Body of pancreas (tissue), 4 donors: ENCODE data around the gene RNF223. TPM values are rescaled to one million over a fixed set of nuclear protein-coding genes. Genes with fewer than 3 reads are reported as not detected.
A peak's percentile ranks its signal among the peaks of the same experiment; 100 is the strongest.

Experiments
- ATAC-seq: fragments of 150-250 bp; one replicate; pipeline ENCODE4 v1.9.1; 2016
- DNase-seq, 4 donors: peaks; one replicate each; pipeline ENCODE4 v3.0.0-alpha.2; 2019
- H3K27ac ChIP-seq, 4 donors: fragments of 200-600 bp; sonication (generic); 1 replicate in 3 of 4; 2 replicates in 1 of 4; pipeline versions ENCODE4 v1.5.1 to v1.6.1; 2016 to 2019; ENCODE audit warnings: mild to moderate bottlenecking in 1 of 4, mixed read lengths in 1 of 4, moderate library complexity in 1 of 4
- H3K27me3 ChIP-seq, 2 donors: fragments of 200-600 bp; sonication (generic); one replicate each; pipeline ENCODE4 v1.6.0; 2016; ENCODE audit warnings: mild to moderate bottlenecking in 1 of 2
- H3K36me3 ChIP-seq, 2 donors: fragments of 200-600 bp; sonication (generic); replicated peaks in 1 of 2; 2 replicates each; pipeline ENCODE4 v1.5.1; 2016; ENCODE audit warnings: low read depth in 2 of 2; ENCODE audit not compliant: insufficient read depth in 1 of 2
- H3K4me1 ChIP-seq: fragments of 200-600 bp; sonication (generic); one replicate; pipeline ENCODE4 v1.6.0; 2016
- H3K4me3 ChIP-seq, 2 donors: fragments of 200-600 bp; sonication (generic); 1 replicate in 1 of 2; 2 replicates in 1 of 2; pipeline ENCODE4 v1.5.1; 2016 to 2019
- H3K9me3 ChIP-seq, 3 donors: fragments of 200-600 bp; sonication (generic); 1 replicate in 2 of 3; 2 replicates in 1 of 3; pipeline ENCODE4 v1.5.1; 2016
- POLR2A ChIP-seq, 3 donors: fragments of 450-650 bp; IDR thresholded peaks; one replicate each; pipeline ENCODE4 v1.6.1; 2016; ENCODE audit warnings: antibody characterized with exemption in 3 of 3, mild to moderate bottlenecking in 2 of 3
- WGBS, 2 donors: methylation state at CpG; one replicate each; pipeline ENCODE4 v1.1.5; 2017; 5-methylcytosine and 5-hydroxymethylcytosine counted together
- intact Hi-C: fragments of 100-400 bp; cut with DNase I; formaldehyde crosslinking; loops from one replicate; pipeline ENCODE4 v1.15.1; 2023
- total RNA-seq, 2 donors: library from RNA; depleted of rRNA; stranded (reverse); fragments of >200 nt; gene quantifications; one replicate each; pipeline ENCODE4 v1.1.0, GENCODE V29; 2016
- TF ChIP-seq, protein P1 (sequence below), 7 experiments: fragments of 450-650 bp in 4 of 7; fragments of 200-600 bp in 3 of 7; sonication (generic) in 3 of 7; IDR thresholded peaks; one replicate each; pipeline ENCODE4 v1.5.1; 2016 to 2019; ENCODE audit warnings: antibody characterized with exemption in 7 of 7

RNF223 gene
- total RNA-seq, 2 donors from 2014 or later = 0.26 TPM; not detected in 1

DNA sequence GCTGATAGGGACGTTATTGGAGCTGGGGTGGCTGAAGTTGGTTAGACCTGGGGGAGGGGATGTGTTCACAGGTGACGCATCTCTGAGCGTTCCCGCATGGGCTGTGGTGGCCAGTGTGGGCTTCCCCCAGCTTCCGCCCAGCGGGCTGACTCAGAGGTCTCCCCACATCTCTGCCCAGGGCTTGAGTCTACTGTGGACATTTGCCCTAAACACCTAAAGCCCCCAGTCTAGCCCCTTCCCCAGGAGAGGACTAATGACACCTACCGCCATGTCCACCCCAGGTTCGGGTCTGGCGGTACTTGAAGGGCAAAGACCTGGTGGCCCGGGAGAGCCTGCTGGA is 52.2 kb downstream of the RNF223 start:
- Histone ChIP-seq H3K36me3 (no peaks in the 10 kb centered on the region), H3K27me3 (no peaks in the 10 kb centered on the region), H3K4me3 (no peak overlapping the region), H3K4me1 (peaks cover 65% of the 10 kb centered on the region), H3K27ac (peak overlapping the region; percentile 80 to 93 (median 90)), H3K9me3 (no peaks in the 10 kb centered on the region)
- ATAC-seq (no peak), DNase-seq (no peak)
- WGBS, 2 donors = 78 to 88% methylated on average over 5 to 8 of the region's 10 CpGs
- TF ChIP-seq POLR2A (IDR thresholded peaks at IDR 0.05) = no peak
- TF ChIP-seq, protein P1, sequence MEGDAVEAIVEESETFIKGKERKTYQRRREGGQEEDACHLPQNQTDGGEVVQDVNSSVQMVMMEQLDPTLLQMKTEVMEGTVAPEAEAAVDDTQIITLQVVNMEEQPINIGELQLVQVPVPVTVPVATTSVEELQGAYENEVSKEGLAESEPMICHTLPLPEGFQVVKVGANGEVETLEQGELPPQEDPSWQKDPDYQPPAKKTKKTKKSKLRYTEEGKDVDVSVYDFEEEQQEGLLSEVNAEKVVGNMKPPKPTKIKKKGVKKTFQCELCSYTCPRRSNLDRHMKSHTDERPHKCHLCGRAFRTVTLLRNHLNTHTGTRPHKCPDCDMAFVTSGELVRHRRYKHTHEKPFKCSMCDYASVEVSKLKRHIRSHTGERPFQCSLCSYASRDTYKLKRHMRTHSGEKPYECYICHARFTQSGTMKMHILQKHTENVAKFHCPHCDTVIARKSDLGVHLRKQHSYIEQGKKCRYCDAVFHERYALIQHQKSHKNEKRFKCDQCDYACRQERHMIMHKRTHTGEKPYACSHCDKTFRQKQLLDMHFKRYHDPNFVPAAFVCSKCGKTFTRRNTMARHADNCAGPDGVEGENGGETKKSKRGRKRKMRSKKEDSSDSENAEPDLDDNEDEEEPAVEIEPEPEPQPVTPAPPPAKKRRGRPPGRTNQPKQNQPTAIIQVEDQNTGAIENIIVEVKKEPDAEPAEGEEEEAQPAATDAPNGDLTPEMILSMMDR (IDR thresholded peaks at IDR 0.05) = no peak
- intact Hi-C loops = no loop called here

DNA sequence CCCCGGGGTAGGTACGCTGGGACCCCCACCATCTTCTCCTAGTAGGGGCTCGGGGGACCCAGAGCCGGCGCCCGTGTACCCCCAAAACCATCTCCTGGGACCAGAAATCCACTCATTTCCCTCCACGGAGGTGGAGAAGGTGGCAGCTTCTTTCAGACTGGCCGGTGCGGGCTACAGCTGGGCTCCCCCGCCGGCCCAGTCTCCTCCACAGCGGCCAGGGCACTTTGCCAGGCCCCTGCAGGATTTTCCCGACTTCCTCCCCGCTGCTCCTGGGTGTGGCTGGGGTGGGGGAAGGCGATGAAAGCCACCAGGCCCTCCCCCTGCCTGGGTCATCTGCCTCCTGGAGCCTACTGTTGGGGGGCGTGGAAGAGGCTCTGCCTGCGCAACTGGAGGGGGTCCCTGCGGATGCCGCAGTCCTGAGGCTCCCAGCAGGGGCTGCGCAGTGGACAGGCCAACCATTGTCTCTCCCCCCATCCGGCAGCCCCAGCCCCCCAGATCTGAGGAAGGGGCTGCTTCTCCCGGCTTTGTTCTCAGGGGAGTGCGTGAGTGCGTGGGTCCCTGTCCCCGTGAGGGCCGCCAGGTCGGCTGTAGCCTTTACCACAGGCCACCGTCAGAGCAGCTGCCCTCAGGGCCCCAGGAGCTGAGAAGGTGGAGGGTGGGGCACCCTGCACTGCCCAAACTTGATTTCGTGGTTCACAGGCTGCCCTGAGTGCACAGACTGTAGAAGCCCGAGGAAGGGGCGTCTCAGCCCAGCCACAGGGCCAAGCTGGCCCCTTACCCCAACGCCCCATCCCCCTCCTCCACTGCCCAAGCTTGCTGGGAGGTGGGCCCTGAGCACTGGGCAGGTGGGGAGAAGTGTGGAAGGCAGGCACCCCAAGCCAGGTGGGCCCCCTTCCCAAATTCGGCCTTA is 52.8 kb downstream of the RNF223 start:
- H3K4me1 ChIP-seq = peaks cover 62% of the 10 kb centered on the region
- intact Hi-C loops = no loop called here
- WGBS, 2 donors = 35 to 63% methylated on average over 1 to 30 of the region's 33 CpGs
- H3K36me3 ChIP-seq = no peaks in the 10 kb centered on the region
- DNase-seq (peak; percentile 62 to 76 (median 67)), ATAC-seq (no peak)
- H3K27ac ChIP-seq = peak overlapping the region; percentile 80 to 93 (median 90)
- H3K9me3 ChIP-seq = no peaks in the 10 kb centered on the region
- peak overlapping the region in 1 of 2 donors; percentile 65 for H3K4me3 ChIP-seq
- H3K27me3 ChIP-seq = no peaks in the 10 kb centered on the region
- peak in 2 of 3 donors; percentile 41 to 50 for TF ChIP-seq POLR2A (IDR thresholded peaks at IDR 0.05)
- TF ChIP-seq, protein P1 (IDR thresholded peaks at IDR 0.05) = no peak

Other genes starting within 250 kb of the RNF223 start
- 1 to 10 TPM; 2.1 to 2.3 TPM for gene SAMD11, start 150.4 kb downstream of the RNF223 start, total RNA-seq
- gene NOC2L, start 115.0 kb downstream of the RNF223 start, total RNA-seq = 10 to 100 TPM; 30.6 to 32.3 TPM
- 10 to 100 TPM in 1 of 2 donors, 1 to 10 TPM in 1; 6.0 to 29.0 TPM for gene KLHL17, start 113.7 kb downstream of the RNF223 start, total RNA-seq
- not detected for gene PLEKHN1, start 107.8 kb downstream of the RNF223 start, total RNA-seq
- not detected for gene PERM1, start 92.2 kb downstream of the RNF223 start, total RNA-seq
- gene HES4, start 74.2 kb downstream of the RNF223 start, total RNA-seq = 10 to 100 TPM; 44.1 to 97.2 TPM
- gene ISG15, start 60.8 kb downstream of the RNF223 start, total RNA-seq = 10 to 100 TPM in 1 of 2 donors, 1 to 10 TPM in 1; 8.3 to 29.0 TPM
- 100 to 1,000 TPM in 1 of 2 donors, 10 to 100 TPM in 1; 85.1 to 241 TPM for gene AGRN, start 54.2 kb downstream of the RNF223 start, total RNA-seq
- 10 to 100 TPM in 1 of 2 donors, 1 to 10 TPM in 1; 8.8 to 13.2 TPM for gene C1orf159, start 41.8 kb upstream of the RNF223 start, total RNA-seq
- under 1 TPM; 0.66 to 0.78 TPM for gene TTLL10, start 99.6 kb upstream of the RNF223 start, total RNA-seq
- gene TNFRSF18, start 132.3 kb upstream of the RNF223 start, total RNA-seq = not detected
- 1 to 10 TPM in 1 of 2 donors, under 1 TPM in 1; 0.99 to 2.6 TPM for gene TNFRSF4, start 139.8 kb upstream of the RNF223 start, total RNA-seq
- gene SDF4, start 157.7 kb upstream of the RNF223 start, total RNA-seq = 10 to 100 TPM; 89.2 to 97.6 TPM
- 10 to 100 TPM; 18.4 to 35.6 TPM for gene B3GALT6, start 157.9 kb upstream of the RNF223 start, total RNA-seq
- not detected for gene C1QTNF12, start 172.4 kb upstream of the RNF223 start, total RNA-seq
- gene UBE2J2, start 199.5 kb upstream of the RNF223 start, total RNA-seq = 10 to 100 TPM; 23.6 to 39.2 TPM
- 1 to 10 TPM; 4.0 to 4.2 TPM for gene SCNN1D, start 206.1 kb upstream of the RNF223 start, total RNA-seq
- gene ACAP3, start 233.6 kb upstream of the RNF223 start, total RNA-seq = 10 to 100 TPM; 37.9 to 53.7 TPM
- 10 to 100 TPM; 20.2 to 20.8 TPM for gene PUSL1, start 234.3 kb upstream of the RNF223 start, total RNA-seq